ENCODE results near the gene PCBD2. TPM values are rescaled to one million over a fixed set of nuclear protein-coding genes. Genes with fewer than 3 reads are reported as not detected.

PCBD2 gene
- total and polyA plus RNA-seq, 4 donors = 5.9 to 12.8 (median 10.3) TPM

GRCh38 chr5:134892282-134892681, 12.6 kb upstream of the PCBD2 start:
- no peaks in the 10 kb centered on the region for H3K27me3 ChIP-seq (ENCODE audit: control insufficient read depth in 4 of 4, insufficient read depth in 4 of 4, low read length in 3 of 4)
- H3K4me3 ChIP-seq (ENCODE audit: low read depth in 1 of 3, low read length in 3 of 3) = no peak overlapping the region
- H3K9me3 ChIP-seq (ENCODE audit: control insufficient read depth in 4 of 4, low read length in 3 of 4) = no peaks in the 10 kb centered on the region
- TF ChIP-seq MAX (IDR thresholded peaks at IDR 0.05) (no peak), YY1 (IDR thresholded peaks at IDR 0.05) (no peak), EGR1 (IDR thresholded peaks at IDR 0.05; ENCODE audit: low read depth in 2 of 2) (no peak), ZBTB33 (IDR thresholded peaks at IDR 0.05) (no peak), FOXA1 (IDR thresholded peaks at IDR 0.05) (no peak), ATF3 (IDR thresholded peaks at IDR 0.05) (no peak), FOXA2 (IDR thresholded peaks at IDR 0.05) (no peak), RAD21 (IDR thresholded peaks at IDR 0.05) (no peak), RXRA (IDR thresholded peaks at IDR 0.05) (no peak), HNF4A (conservative IDR thresholded peaks at IDR 0.05) (no peak), JUND (IDR thresholded peaks at IDR 0.05) (no peak), TAF1 (conservative IDR thresholded peaks at IDR 0.05) (no peak), HNF4G (IDR thresholded peaks at IDR 0.05) (no peak), GABPA (IDR thresholded peaks at IDR 0.05 in 1 of 2, conservative IDR thresholded peaks at IDR 0.05 in 1 of 2) (no peak), REST (IDR thresholded peaks at IDR 0.05) (no peak), NR2F2 (IDR thresholded peaks at IDR 0.05) (no peak), CTCF (IDR thresholded peaks at IDR 0.05; ENCODE audit: low read depth, low read length, missing input control) (no peak), SP1 (IDR thresholded peaks at IDR 0.05) (no peak)
- H3K9ac ChIP-seq (ENCODE audit: low read depth in 1 of 2, low read length in 2 of 2) = no peak overlapping the region
- H3K27ac ChIP-seq (ENCODE audit: low read depth in 1 of 2, low read length in 2 of 2) = no peak overlapping the region
- DNase-seq (ENCODE audit: low spot score) = no peak
- H3K36me3 ChIP-seq (ENCODE audit: control insufficient read depth in 4 of 4, insufficient read depth in 3 of 4, low read depth in 1 of 4, low read length in 3 of 4) = peaks cover 0 to 4% (median 3%) of the 10 kb centered on the region in 4 donors
- peaks cover 0 to 9% (median 8%) of the 10 kb centered on the region in 4 donors for H3K4me1 ChIP-seq (ENCODE audit: control insufficient read depth in 4 of 4, insufficient read depth in 4 of 4, low read length in 3 of 4)
- WGBS = 94% methylated on average over 3 of the region's 3 CpGs

Data from liver (tissue), 9 donors.